T47D (cell line): Measurements from ENCODE around the gene GRAMD1B.

ENCODE experiments used
- DNase-seq, 2 experiments: peaks; one replicate each; pipeline versions ENCODE4 v3.0.0 to v3.0.0-alpha.2; 2011 to 2012; ENCODE audit warnings: low read depth in 1 of 2, low spot score in 1 of 2
- JUND ChIP-seq: IDR thresholded peaks from 2 replicates; pipeline ENCODE4 v1.6.1; 2012; ENCODE audit warnings: low read depth
- in situ Hi-C: cut with HindIII; loops from 2 replicates; pipeline ENCODE4 v1.10.0; 2016; ENCODE audit warnings: low sequenced_read_pairs, low pct_unique_long_range_greater_than_20kb

The GRAMD1B gene

DNA sequence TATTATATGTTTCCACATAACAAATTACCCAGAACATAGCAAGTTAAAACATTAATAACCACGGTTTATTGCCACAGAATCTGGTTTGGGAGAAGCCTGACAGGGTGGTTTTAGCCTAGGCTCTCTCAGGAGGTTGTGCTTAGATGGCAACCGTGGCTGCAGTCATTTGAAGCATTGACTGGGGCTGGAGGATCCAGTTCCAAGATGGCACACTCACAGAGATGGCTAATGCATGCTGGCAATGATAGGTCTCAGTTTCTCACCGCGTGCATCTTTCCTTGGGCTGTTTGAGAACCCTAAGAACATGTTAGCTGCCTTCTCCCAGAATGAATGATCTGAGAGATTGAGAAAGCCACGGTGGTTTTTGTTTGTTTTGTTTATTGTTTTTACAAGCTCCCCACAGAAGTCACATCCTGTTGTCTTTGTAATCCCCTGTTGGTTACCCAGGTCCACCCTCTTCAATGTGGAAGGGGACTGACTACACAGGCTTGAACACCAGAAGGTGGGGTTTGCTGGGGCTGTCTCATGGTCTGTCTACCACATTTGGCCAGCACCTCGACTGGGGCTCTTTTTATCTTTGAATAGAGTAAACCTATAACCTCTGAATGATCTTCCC, 36.6 kb upstream of the GRAMD1B start:
- no peak for DNase-seq
- in situ Hi-C loops = no loop called here

DNA sequence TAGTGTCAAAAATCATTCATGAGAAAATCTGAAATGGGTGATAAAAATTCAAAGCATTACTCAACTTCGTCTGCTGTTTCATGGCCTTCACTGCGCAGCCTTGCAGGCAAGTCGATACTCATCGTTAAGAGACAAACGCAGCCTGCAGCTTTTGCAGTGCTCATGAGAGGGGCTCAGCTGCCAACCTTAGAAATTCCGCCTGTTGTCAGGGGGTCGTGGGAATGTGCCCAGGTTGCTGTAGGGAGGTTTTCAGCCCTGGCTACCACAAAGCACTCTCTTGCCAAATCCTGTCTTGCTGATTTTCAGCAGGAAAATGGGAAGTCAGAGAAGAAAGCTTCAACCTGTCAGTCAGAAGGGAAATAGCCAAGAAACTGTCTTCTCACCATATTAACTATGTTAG, 25.4 kb upstream of the GRAMD1B start:
- no peak for TF ChIP-seq JUND
- in situ Hi-C loops = no loop called here
- no peak for DNase-seq

More for the DNA sequence above, 36.6 kb upstream of the GRAMD1B start:
- no peak for TF ChIP-seq JUND

GRCh38 chr11:123405123-123405592, 24.9 kb upstream of the GRAMD1B start:
- in situ Hi-C loops = no loop called here

DNA sequence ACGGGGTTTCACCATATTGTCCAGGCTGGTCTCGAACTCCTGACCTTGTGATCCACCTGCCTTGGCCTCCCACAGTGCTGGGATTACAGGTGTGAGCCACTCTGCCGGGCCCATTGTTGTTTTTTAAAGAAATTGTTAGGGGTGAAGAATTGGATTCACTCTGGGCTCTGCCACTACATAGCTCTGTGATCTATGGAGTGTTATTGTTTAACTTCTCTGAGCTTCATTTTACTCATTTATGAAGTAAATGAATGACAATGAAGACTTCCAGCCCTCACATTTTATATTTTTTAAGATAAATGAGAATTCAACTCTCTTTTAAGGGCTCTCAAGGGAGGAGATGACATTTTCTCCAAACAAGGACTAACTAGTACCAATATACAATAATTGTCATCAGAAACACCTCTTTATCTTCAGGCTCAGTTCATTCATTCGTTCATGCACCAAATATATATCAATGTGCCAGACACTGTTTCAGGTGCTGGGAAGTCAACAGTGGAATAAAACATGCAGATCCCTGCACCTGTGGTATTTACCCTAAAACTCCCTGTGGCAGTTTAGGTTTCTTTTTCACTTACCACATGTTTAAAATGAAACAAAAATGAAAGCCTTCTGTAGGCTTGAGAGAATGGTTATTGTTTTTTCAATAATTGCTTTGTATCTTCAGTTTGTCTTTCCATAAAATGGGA, 23.5 kb upstream of the GRAMD1B start:
- TF ChIP-seq JUND = no peak
- DNase-seq = no peak
- in situ Hi-C loops = no loop called here

More at GRCh38 chr11:123405123-123405592, 24.9 kb upstream of the GRAMD1B start:
- DNase-seq = no peak
- TF ChIP-seq JUND = no peak

DNA sequence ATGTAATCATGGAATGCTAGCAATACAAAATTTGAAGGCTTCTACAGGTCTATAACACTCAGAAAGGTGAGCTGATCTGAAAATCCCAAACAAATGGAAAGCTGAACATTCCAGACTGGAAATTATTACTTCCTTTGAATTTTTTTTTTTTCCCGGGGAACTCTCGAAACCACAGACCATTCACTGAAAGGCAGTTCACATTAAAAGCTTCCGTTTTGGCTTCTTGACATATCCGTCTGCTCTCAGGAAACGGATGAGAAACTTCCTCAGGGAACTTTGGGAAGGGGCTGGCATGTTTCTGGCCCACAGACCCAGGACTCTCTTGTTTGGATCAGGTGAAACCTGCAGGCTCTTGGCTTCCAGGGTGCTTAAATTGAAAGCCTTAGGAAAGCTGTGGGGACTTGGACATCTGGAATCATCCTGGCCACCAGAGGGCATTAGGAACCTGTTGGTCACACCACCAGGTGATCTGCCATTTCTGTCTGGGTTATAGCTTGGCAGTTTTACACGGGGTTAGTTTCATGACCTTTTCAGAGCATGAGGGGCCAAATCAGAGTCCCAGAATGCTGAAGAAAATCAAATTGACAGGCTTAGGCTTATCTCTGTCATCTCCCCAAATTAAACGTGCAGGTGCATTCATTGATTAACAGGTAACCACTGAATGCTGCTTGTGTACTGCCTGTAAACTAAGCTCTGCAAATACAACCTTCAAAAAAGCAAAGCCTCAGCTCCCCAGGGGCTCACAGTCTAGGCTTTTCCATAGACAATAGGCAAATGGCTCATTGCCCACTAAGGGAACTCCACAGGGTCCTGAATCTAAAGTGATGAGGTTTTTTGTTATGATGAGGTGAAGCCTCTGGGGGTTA, 22.7 kb upstream of the GRAMD1B start:
- peak; percentile 77 to 93 for DNase-seq
- in situ Hi-C loops = no loop called here
- no peak for TF ChIP-seq JUND

- in situ Hi-C loops = no loop called here
- DNase-seq = no peak
- TF ChIP-seq JUND = no peak
Observed at GRCh38 chr11:123407996-123408597, 22.0 kb upstream of the GRAMD1B start.

GRCh38 chr11:123408619-123409455, 21.2 kb upstream of the GRAMD1B start:
- in situ Hi-C loops = no loop called here
- no peak for TF ChIP-seq JUND
- DNase-seq = no peak

DNA sequence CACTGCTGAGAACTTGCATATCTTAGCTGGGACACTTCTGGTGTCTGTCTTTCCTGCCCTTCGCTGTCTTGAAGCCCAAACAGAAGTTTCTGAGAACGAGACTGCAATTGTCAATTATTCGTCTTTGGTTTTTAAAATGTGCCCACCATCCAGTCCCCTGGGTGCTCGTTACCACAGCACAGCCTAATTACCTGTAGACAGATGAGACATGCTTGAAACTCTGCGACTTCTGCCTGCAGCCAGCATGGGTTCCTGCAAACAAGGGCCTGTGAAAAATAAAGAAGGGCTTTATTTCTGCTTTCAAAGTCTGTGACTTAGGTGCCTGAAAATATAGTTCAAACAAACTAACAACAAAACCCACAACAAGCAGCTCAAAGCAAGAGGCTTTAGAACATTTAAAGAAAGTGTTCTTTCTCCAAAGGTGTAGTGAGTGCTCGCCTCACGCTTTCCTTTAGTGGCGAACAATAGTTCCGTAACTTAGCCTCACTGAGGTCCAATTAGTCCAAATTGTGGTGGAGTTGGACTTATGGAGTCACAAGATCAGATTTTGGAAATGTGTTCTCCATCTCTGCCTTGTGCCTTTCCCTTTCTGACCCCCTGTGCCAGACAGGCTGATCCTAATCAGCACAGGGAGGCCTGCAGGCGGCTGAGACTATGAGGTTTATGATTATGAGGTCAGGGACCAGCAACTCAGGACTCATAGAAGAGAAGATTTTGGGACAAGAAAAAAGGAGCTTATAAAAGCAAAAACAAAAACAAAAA, 20.4 kb upstream of the GRAMD1B start:
- no peak for TF ChIP-seq JUND
- DNase-seq = no peak
- in situ Hi-C loops = no loop called here

GRCh38 chr11:123410218-123410549, 19.9 kb upstream of the GRAMD1B start:
- no peak for TF ChIP-seq JUND
- DNase-seq = no peak
- in situ Hi-C loops = no loop called here

GRCh38 chr11:123413636-123414035, 16.4 kb upstream of the GRAMD1B start:
- DNase-seq = no peak

DNA sequence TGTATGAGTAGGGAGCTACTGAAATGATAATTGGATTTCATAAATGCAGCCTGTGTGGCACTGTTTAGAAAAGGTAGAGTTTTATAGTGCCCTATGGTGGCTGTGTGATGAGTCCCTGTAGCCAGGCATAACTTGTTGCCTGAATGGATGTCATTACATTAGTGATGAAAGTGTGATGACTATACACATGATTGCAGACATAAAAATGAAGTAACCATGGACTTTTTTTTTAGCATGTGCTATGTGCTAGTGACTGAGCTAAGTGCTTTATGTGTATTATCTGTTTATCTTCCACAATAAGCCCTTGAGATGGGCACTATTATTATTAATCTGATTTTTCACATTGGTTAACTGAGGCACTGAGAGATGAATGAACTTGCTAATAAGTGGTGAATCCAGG, 13.5 kb upstream of the GRAMD1B start:
- DNase-seq = no peak
- in situ Hi-C loops = no loop called here
- no peak for TF ChIP-seq JUND

More at GRCh38 chr11:123413636-123414035, 16.4 kb upstream of the GRAMD1B start:
- no peak for TF ChIP-seq JUND
- in situ Hi-C loops = no loop called here
